Duodenal mucosa (tissue), 2 donors: ENCODE results near the gene IGFL2.
"Not testable (repeated sequence)": the region's sequence is repeated elsewhere in the genome, so short reads cannot be mapped to it uniquely, and the experiment has no call there.

Source experiments
- H3K27ac ChIP-seq: one replicate; pipeline ENCODE4 v1.7.0; 2013; ENCODE audit warnings: low read depth, low read length
- H3K27me3 ChIP-seq, 2 donors: one replicate each; pipeline ENCODE4 v1.7.0; 2013; ENCODE audit warnings: low read length in 2 of 2, control low read depth in 1 of 2; ENCODE audit not compliant: insufficient read depth in 2 of 2, control insufficient read depth in 1 of 2
- H3K36me3 ChIP-seq, 2 donors: one replicate each; pipeline ENCODE4 v1.7.0; 2013; ENCODE audit warnings: low read length in 2 of 2, control low read depth in 1 of 2; ENCODE audit not compliant: insufficient read depth in 2 of 2, control insufficient read depth in 1 of 2
- H3K4me1 ChIP-seq, 2 donors: one replicate each; pipeline ENCODE4 v1.7.0; 2013; ENCODE audit warnings: low read length in 2 of 2, control low read depth in 1 of 2; ENCODE audit not compliant: insufficient read depth in 2 of 2, control insufficient read depth in 1 of 2
- H3K4me3 ChIP-seq, 2 donors: one replicate each; pipeline ENCODE4 v1.7.0; 2013; ENCODE audit warnings: low read length in 2 of 2, low read depth in 1 of 2
- H3K9ac ChIP-seq, 2 donors: one replicate each; pipeline ENCODE4 v1.7.0; 2013; ENCODE audit warnings: low read length in 2 of 2, low read depth in 1 of 2
- H3K9me3 ChIP-seq, 2 donors: one replicate each; pipeline ENCODE4 v1.7.0; 2013; ENCODE audit warnings: low read length in 2 of 2, control low read depth in 1 of 2; ENCODE audit not compliant: control insufficient read depth in 1 of 2

Gene IGFL2

DNA sequence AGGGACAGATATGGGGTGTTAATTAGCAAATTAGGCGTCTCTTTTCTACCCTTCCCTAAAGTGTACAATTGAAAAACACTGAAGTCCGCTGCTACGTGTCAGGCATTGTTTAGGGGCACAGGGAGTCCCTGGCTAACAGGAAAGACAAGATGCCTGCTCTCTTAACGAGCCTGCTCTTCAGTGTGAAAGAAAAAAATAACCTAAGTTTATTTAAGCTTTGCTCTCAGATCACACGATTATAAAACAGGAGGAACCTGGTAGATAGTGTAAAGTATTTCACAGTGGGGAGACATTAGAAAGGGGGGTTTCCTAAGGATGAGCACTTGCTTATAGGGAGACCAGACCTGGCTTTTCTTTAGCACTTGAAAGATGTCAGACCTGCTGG, 38.7 kb downstream of the IGFL2 start:
- Histone ChIP-seq H3K4me3 (no peak overlapping the region), H3K9ac (no peak overlapping the region)

DNA sequence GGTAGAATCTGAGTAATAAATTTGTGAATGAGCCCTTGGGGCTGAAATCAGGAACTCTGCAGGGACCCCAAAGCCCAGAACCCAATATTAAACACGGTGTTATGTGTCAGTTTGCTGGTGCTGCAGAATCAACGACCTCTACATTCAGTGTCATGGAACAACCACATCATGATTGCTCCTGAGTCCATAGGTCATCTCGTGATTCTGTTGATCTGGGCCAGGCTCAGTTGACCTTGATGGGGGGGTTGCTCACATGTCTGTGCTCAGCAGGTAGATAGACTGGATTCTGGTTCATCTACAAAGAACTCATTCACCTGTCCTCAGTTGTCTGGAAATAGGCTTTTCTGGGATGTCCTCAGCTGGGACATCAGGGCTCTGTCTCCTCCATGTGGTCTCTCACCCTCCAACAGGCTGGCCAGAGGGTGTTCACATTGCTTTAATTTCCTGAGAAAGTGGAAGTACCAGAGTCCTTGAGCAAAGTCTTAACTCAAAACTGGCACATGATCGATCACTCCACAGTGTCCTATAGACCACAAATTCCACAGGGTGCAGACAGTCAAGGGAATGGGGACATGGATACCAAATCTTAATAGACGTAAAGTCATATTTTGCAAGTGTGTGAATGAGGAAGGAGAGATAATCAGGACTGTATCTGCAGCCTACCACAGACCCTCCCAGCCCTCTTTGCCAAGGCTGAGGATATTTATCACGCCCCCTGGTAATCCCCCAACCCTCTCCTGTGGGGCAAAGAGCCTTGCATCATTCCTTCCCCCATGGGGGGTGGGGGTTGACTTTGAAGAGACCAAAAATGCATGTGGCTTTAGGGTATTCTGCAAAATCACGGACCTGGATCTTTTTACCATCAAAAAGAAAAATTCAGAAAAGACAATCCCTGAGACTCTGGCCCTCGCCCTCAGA, 42.2 kb downstream of the IGFL2 start:
- Histone ChIP-seq H3K4me3 (no peak overlapping the region), H3K36me3 (no peaks in the 10 kb centered on the region), H3K27ac (no peak overlapping the region), H3K9me3 (no peaks in the 10 kb centered on the region), H3K27me3 (peaks cover 8 to 11% of the 10 kb centered on the region in 2 donors), H3K9ac (no peak overlapping the region), H3K4me1 (no peaks in the 10 kb centered on the region)

More for the DNA sequence above, 38.7 kb downstream of the IGFL2 start:
- Histone ChIP-seq H3K9me3 (no peaks in the 10 kb centered on the region), H3K4me1 (no peaks in the 10 kb centered on the region), H3K27ac (no peak overlapping the region), H3K27me3 (peaks cover 8 to 11% of the 10 kb centered on the region in 2 donors), H3K36me3 (no peaks in the 10 kb centered on the region)

DNA sequence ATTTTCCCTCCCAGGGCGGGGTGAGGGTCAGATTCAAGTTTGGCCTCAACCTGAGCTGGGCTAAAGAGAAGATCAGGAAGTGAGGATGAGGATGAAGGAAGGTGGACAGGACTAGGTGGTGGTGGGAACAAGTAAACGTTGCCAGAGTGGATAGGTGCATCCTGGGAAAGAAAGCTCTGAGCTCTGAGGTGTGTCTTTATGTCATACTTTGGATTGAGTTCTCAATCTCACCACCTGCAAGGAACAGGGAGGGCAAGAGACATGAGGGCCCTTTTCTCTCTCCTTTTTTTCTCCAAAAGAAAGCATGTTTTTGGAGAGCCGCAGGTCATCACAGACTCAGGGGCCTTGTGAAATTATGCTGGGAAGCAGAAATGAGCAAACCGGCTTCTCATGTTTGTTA, 43.3 kb downstream of the IGFL2 start:
- Histone ChIP-seq H3K36me3 (no peaks in the 10 kb centered on the region), H3K27ac (no peak overlapping the region), H3K9me3 (no peaks in the 10 kb centered on the region), H3K9ac (no peak overlapping the region), H3K4me1 (no peaks in the 10 kb centered on the region), H3K27me3 (peaks cover 8 to 11% of the 10 kb centered on the region in 2 donors), H3K4me3 (no peak overlapping the region)

DNA sequence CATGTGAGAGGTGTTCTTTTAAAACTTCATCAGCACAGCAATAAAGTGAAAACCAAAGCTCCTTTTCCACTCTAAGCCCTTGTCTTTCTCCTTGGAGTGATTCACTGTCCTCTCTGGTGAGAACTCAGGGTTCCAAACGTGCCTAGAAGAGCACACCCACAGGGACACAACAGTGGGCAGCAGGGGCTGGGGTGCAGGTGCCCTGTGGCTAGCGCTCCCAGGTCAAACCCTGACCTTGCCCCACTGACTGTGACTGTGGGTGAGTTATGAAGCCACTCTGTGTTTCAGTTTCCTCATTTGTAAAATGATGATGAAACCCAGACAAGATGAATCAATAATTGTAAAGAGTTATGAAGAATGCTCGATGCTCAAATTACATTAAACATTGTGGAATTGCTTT, 43.9 kb downstream of the IGFL2 start:
- Histone ChIP-seq H3K36me3 (no peaks in the 10 kb centered on the region), H3K27ac (no peak overlapping the region), H3K4me3 (no peak overlapping the region), H3K9ac (no peak overlapping the region), H3K9me3 (no peaks in the 10 kb centered on the region), H3K4me1 (no peaks in the 10 kb centered on the region), H3K27me3 (peaks cover 8 to 13% of the 10 kb centered on the region in 2 donors)

DNA sequence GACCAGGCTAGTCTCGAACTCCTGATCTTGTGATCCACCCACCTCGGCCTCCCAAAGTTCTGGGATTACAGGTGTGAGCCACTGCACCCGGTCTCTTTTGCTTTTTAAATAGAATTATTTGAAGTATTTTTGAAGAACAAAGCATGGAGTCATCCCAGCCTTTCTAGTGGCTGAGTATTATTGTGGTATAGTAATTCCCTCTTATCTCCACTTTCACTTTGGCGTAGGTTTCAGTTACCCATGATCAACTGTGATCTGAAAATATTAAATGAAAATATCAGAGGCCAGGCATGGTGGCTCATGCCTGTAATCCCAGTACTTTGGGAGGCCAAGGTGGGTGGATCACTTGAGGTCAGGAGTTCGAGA, 44.6 kb downstream of the IGFL2 start:
- H3K4me1 ChIP-seq, H3K9ac ChIP-seq, H3K27ac ChIP-seq, H3K36me3 ChIP-seq, H3K4me3 ChIP-seq, H3K9me3 ChIP-seq: not testable (repeated sequence)
- peaks cover 8 to 14% of the 10 kb centered on the region in 2 donors for H3K27me3 ChIP-seq

DNA sequence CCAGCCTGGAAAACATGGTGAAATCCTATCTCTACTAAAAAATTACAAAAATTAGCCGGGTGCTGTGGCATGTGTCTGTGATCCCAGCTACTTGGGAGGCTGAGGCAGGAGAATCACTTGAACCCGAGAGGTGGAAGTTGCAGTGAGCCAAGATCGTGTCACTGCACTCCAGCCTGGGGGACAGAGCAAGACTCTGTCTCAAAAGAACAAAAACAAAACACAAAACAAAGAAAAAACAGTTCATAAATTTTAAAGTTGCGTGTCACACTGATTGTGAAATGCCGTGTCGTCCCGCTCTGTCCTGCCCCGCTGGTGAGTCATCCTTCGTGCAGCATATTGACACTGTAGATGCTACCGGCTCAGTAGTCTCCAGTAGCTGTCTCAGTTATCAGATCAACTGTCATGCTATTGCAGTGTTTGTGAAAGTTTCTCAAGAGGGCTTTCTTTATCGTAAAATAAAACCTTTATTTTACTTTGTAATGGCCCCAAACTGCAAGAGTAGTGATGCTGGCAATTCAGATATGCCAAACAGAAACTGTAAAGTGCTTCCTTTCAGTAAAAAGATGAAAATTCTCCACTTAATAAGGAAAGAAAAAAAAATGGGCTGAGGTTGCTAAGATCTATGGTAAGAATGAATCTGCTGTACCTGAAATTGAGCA, 45.1 kb downstream of the IGFL2 start:
- no peaks in the 10 kb centered on the region for H3K9me3 ChIP-seq
- no peak overlapping the region for H3K9ac ChIP-seq
- H3K27ac ChIP-seq, result no peak overlapping the region
- no peaks in the 10 kb centered on the region for H3K36me3 ChIP-seq
- no peaks in the 10 kb centered on the region for H3K4me1 ChIP-seq
- H3K4me3 ChIP-seq, result no peak overlapping the region
- peaks cover 5 to 13% of the 10 kb centered on the region in 2 donors for H3K27me3 ChIP-seq

DNA sequence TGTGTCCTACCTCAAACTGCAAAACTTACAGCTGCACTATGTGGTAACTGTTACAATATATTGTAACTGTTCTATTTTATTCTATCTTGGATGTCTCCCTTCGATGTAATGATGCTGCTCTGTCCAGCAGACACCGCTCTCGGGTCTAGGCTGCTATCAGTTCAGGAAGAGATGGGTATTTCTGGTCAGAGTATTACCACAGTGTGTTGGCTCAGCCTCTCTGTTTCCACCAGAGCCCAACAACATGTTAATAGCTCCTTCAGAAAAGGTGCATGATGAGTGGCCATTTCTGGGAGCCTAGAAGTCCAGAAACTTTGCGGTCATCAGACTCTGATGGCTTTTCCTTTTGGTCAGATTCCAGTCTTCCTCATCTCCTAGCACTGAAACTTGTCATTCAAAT, 45.6 kb downstream of the IGFL2 start:
- no peaks in the 10 kb centered on the region for H3K4me1 ChIP-seq

DNA sequence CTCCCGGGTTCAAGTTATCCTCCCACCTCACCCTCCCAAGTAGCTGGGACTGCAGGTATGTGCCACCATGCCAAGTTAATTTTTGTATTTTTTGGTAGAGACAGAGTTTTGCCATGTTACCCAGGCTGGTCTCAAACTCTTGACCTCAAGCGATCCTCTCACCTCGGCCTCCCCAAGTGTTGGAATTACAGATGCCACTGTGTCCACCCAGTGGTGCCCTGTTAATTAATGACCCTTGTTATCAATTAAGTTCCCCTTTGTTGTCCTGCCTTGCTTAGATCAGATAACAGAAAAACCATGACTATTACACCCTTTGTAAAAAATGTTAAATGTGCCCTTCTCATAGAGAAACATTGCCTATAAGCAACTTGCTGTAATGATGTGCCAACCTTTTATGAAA, 47.1 kb downstream of the IGFL2 start:
- Histone ChIP-seq H3K27ac (no peak overlapping the region), H3K9me3 (no peaks in the 10 kb centered on the region), H3K4me1 (no peaks in the 10 kb centered on the region), H3K9ac (no peak overlapping the region), H3K36me3 (no peaks in the 10 kb centered on the region), H3K27me3 (peaks cover 0 to 3% of the 10 kb centered on the region in 2 donors), H3K4me3 (no peak overlapping the region)

More for the DNA sequence above, 45.6 kb downstream of the IGFL2 start:
- Histone ChIP-seq H3K27ac (no peak overlapping the region), H3K9me3 (no peaks in the 10 kb centered on the region), H3K36me3 (no peaks in the 10 kb centered on the region), H3K27me3 (peaks cover 0 to 7% of the 10 kb centered on the region in 2 donors), H3K4me3 (no peak overlapping the region), H3K9ac (no peak overlapping the region)

DNA sequence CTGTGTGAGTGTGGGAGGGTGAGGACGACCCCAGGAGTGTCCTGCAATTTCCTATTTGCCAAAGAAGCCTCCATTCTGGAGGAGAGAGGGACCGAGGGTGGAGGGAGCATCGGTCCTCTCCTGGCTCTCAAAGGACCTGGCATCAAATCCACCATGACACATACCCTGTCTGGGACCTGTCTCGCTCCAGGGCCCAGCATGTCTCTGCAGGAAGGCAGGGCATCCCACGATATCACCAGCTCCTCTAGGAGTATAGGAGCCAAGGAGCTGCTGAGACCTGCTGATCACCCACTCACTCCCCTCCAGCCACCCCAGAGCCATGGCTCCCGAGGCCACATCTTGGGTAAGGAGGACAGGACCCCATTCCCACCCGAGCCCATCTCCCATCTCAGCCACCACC, 47.9 kb downstream of the IGFL2 start:
- H3K9me3 ChIP-seq, H3K27ac ChIP-seq, H3K27me3 ChIP-seq, H3K4me3 ChIP-seq, H3K9ac ChIP-seq, H3K36me3 ChIP-seq, H3K4me1 ChIP-seq: not testable (repeated sequence)

DNA sequence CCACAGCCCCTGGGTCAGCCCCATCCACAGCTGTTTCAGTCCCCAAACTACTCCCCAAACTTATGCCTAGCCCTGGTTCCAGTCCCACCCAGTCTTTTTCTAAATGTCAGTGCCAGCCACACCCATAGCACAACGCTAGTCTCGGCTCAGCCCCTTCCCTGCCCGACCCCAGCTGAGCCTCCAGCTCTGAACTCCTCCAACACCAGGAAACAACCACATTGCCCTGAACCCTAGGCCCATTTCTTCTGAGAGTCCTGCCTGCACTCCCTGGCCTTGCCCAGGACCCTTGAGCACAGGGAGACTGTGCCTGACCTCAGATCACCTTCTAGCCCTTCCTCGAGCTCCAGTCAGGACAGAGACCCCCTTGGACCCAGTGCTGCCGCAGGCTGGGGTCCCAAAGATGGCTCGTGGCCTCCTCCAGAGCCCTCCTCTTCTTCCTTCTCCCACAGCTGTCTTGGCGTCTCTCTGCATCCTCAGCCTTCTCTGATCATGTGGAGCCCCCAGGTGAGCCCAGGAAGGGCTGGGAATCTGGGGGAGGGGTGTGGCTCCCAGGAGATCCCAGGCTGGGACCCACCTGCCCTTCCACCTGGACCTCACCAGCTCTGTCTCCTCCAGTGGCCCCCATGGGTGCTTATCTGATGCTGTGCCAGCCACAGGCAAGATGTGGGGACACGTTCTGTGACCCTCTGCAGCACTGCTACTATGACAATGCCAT, 48.5 kb downstream of the IGFL2 start:
- Histone ChIP-seq H3K9me3 (no peaks in the 10 kb centered on the region), H3K4me3 (no peak overlapping the region), H3K27me3 (peaks cover 3% of the 10 kb centered on the region in 2 donors), H3K9ac (no peak overlapping the region), H3K27ac (no peak overlapping the region), H3K36me3 (no peaks in the 10 kb centered on the region), H3K4me1 (no peaks in the 10 kb centered on the region)
